Natural killer cell (primary cell): ENCODE results near the gene ZBTB42. TPM values are rescaled to one million over a fixed set of nuclear protein-coding genes. Genes with fewer than 3 reads are reported as not detected.

Source experiments
- ATAC-seq, 3 donors: fragments of 150-1000 bp in 2 of 3; fragments of 200-7000 bp in 1 of 3; cut with Tn5 transposase; 1 replicate in 1 of 3; 2 replicates in 2 of 3; pipeline ENCODE4 v1.10.0; 2021; ENCODE audit warnings: mild to moderate bottlenecking in 2 of 3, moderate library complexity in 2 of 3
- DNase-seq, 2 donors: peaks; one replicate each; pipeline versions ENCODE4 v3.0.0 to v3.0.0-alpha.2; 2013 to 2021; ENCODE audit warnings: mixed read lengths in 1 of 2
- H3K27ac ChIP-seq: one replicate; pipeline ENCODE4 v1.5.1; 2013; ENCODE audit warnings: mild to moderate bottlenecking, low read length
- H3K27me3 ChIP-seq: one replicate; pipeline ENCODE4 v1.6.1; 2013; ENCODE audit warnings: low read length; ENCODE audit not compliant: control insufficient read depth, insufficient read depth
- H3K36me3 ChIP-seq: one replicate; pipeline ENCODE4 v1.6.1; 2013; ENCODE audit warnings: low read length; ENCODE audit not compliant: control insufficient read depth, insufficient read depth
- H3K4me1 ChIP-seq: one replicate; pipeline ENCODE4 v1.6.1; 2013; ENCODE audit warnings: low read length; ENCODE audit not compliant: control insufficient read depth, insufficient read depth
- H3K4me3 ChIP-seq: one replicate; pipeline ENCODE4 v1.5.1; 2013; ENCODE audit warnings: low read length
- H3K9me3 ChIP-seq: one replicate; pipeline ENCODE4 v1.6.1; 2013; ENCODE audit warnings: low read length; ENCODE audit not compliant: control insufficient read depth, insufficient read depth
- H3K27ac Mint-ChIP-seq, 2 donors: one replicate each; pipeline ENCODE4 v1.8.0; 2022; ENCODE audit warnings: mild to moderate bottlenecking in 2 of 2, mixed read lengths in 2 of 2, moderate library complexity in 1 of 2
- H3K27me3 Mint-ChIP-seq, 2 donors: one replicate each; pipeline ENCODE4 v1.8.0; 2022; ENCODE audit warnings: low read depth in 2 of 2, mixed read lengths in 2 of 2
- H3K36me3 Mint-ChIP-seq: one replicate; pipeline ENCODE4 v1.8.0; 2022; ENCODE audit warnings: mixed read lengths
- H3K4me1 Mint-ChIP-seq, 2 donors: one replicate each; pipeline ENCODE4 v1.8.0; 2022; ENCODE audit warnings: mixed read lengths in 2 of 2
- H3K4me3 Mint-ChIP-seq: one replicate; pipeline ENCODE4 v1.8.0; 2022; ENCODE audit warnings: mild to moderate bottlenecking, moderate library complexity, mixed read lengths
- H3K9me3 Mint-ChIP-seq, 2 donors: one replicate each; pipeline ENCODE4 v1.8.0; 2022; ENCODE audit warnings: mixed read lengths in 2 of 2
- WGBS: methylation state at CpG from one replicate; pipeline ENCODE4 v1.1.7; 2013; ENCODE audit warnings: missing lambda C conversion rate; ENCODE audit not compliant: insufficient coverage; 5-methylcytosine and 5-hydroxymethylcytosine counted together
- intact Hi-C: fragments of 100-400 bp; cut with micrococcal nuclease; formaldehyde crosslinking; loops from one replicate; pipeline ENCODE4 v1.14.2; 2022
- total RNA-seq, 4 donors: library from RNA; stranded (reverse); fragments of 120-200 nt in 1 of 4; gene quantifications; one replicate each; pipeline versions ENCODE4 v1.2.3 to v1.2.4, GENCODE V29; 2013 to 2022
- TF ChIP-seq, protein P1 (sequence below): fragments of 200-600 bp; IDR thresholded peaks from one replicate; pipeline ENCODE4 v1.8.0; 2022; ENCODE audit warnings: antibody characterized with exemption

The ZBTB42 gene
- total RNA-seq, 3 donors from 2014 or later (not counting 1 experiment from before 2014, with no cell fraction given): 3.6 to 4.5 (median 3.7) TPM

DNA sequence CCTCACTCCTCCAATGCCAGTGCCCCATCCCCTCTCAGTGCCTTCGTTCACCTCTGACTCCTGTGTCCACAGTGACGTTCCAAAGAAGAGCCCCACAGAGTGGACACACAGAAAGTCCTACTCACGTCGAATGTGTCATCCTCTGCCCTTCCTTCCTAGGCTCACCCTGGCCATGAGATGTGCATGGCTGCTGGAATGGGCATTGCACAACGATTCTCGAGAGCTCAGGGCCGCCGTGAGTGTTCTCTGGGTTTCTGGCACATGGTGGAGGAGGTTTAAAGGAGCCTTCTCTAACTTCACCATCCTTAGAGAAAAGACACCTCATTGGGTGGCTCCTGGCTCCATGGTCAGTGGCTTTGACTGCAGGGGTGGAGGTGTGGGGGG is 51.4 kb downstream of the ZBTB42 start:
- Mint-ChIP-seq H3K4me3 (no peak overlapping the region), H3K27me3 (peaks cover 0 to 5% of the 10 kb centered on the region in 2 donors), H3K9me3 (no peaks in the 10 kb centered on the region), H3K27ac (no peak overlapping the region), H3K4me1 (no peaks in the 10 kb centered on the region), H3K36me3 (no peaks in the 10 kb centered on the region)
- TF ChIP-seq, protein P1, sequence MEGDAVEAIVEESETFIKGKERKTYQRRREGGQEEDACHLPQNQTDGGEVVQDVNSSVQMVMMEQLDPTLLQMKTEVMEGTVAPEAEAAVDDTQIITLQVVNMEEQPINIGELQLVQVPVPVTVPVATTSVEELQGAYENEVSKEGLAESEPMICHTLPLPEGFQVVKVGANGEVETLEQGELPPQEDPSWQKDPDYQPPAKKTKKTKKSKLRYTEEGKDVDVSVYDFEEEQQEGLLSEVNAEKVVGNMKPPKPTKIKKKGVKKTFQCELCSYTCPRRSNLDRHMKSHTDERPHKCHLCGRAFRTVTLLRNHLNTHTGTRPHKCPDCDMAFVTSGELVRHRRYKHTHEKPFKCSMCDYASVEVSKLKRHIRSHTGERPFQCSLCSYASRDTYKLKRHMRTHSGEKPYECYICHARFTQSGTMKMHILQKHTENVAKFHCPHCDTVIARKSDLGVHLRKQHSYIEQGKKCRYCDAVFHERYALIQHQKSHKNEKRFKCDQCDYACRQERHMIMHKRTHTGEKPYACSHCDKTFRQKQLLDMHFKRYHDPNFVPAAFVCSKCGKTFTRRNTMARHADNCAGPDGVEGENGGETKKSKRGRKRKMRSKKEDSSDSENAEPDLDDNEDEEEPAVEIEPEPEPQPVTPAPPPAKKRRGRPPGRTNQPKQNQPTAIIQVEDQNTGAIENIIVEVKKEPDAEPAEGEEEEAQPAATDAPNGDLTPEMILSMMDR: no peak
- H3K4me3 ChIP-seq: no peak overlapping the region
- 71% methylated on average over 8 of the region's 8 CpGs for WGBS
- no peaks in the 10 kb centered on the region for H3K27me3 ChIP-seq
- no peaks in the 10 kb centered on the region for H3K4me1 ChIP-seq
- H3K9me3 ChIP-seq: no peaks in the 10 kb centered on the region
- H3K27ac ChIP-seq: no peak overlapping the region
- intact Hi-C loops: no loop called here
- no peak for DNase-seq
- no peak for ATAC-seq
- H3K36me3 ChIP-seq: no peaks in the 10 kb centered on the region

Other genes with a start within 250 kb of the ZBTB42 start
- not detected for gene C14orf180, start 221.3 kb upstream of the ZBTB42 start, total RNA-seq
- not detected for gene TMEM179, start 196.3 kb upstream of the ZBTB42 start, total RNA-seq
- 10 to 100 TPM; 12.7 to 21.9 (median 15.3) TPM for gene INF2, start 111.5 kb upstream of the ZBTB42 start, total RNA-seq
- 1 to 10 TPM; 2.1 to 2.7 (median 2.5) TPM for gene ADSS1, start 76.9 kb upstream of the ZBTB42 start, total RNA-seq
- 10 to 100 TPM; 59.7 to 74.8 (median 59.8) TPM for gene SIVA1, start 48.0 kb upstream of the ZBTB42 start, total RNA-seq
- gene AKT1, start 5.4 kb upstream of the ZBTB42 start, total RNA-seq: 100 to 1,000 TPM; 152 to 163 (median 153) TPM
- gene CEP170B, start 64.2 kb downstream of the ZBTB42 start, total RNA-seq: under 1 TPM; 0.24 to 0.72 (median 0.30) TPM
- gene PLD4, start 123.8 kb downstream of the ZBTB42 start, total RNA-seq: 1 to 10 TPM; 1.7 to 7.2 (median 2.9) TPM
- gene AHNAK2, start 177.3 kb downstream of the ZBTB42 start, total RNA-seq: under 1 TPM in 1 of 3 donors, not detected in 2; 0.05 TPM
- 1 to 10 TPM; 1.2 to 1.8 (median 1.3) TPM for gene CLBA1, start 184.7 kb downstream of the ZBTB42 start, total RNA-seq
- gene CDCA4, start 220.0 kb downstream of the ZBTB42 start, total RNA-seq: 10 to 100 TPM; 10.3 to 20.7 (median 16.6) TPM